Spinal cord (tissue), 10 donors: Measurements from ENCODE around the gene UPB1. TPM values are rescaled to one million over a fixed set of nuclear protein-coding genes. Genes with fewer than 3 reads are reported as not detected.

Source experiments
- DNase-seq, 6 donors: peaks; one replicate each; pipeline versions ENCODE4 v3.0.0 to v3.0.0-alpha.2; 2013 to 2015; ENCODE audit warnings: low spot score in 6 of 6, low read depth in 4 of 6
- H3K27ac ChIP-seq: one replicate; pipeline ENCODE4 v1.5.1; 2013; ENCODE audit warnings: low read depth, low read length, control low read depth
- H3K27me3 ChIP-seq: one replicate; pipeline ENCODE4 v1.6.1; 2013; ENCODE audit warnings: low read length; ENCODE audit not compliant: control insufficient read depth, insufficient read depth
- H3K36me3 ChIP-seq: one replicate; pipeline ENCODE4 v1.6.1; 2013; ENCODE audit warnings: low read length; ENCODE audit not compliant: control insufficient read depth, insufficient read depth
- H3K4me1 ChIP-seq: one replicate; pipeline ENCODE4 v1.6.1; 2013; ENCODE audit warnings: low read length; ENCODE audit not compliant: control insufficient read depth, insufficient read depth
- H3K4me3 ChIP-seq: one replicate; pipeline ENCODE4 v1.5.1; 2013; ENCODE audit warnings: low read depth, low read length, control low read depth
- H3K9me3 ChIP-seq: one replicate; pipeline ENCODE4 v1.6.1; 2013; ENCODE audit warnings: low read length; ENCODE audit not compliant: control insufficient read depth, insufficient read depth
- WGBS: methylation state at CpG from one replicate; pipeline ENCODE4 v1.1.5; 2013; ENCODE audit warnings: missing lambda C conversion rate; ENCODE audit not compliant: insufficient coverage; 5-methylcytosine and 5-hydroxymethylcytosine counted together
- polyA plus RNA-seq, 2 donors: library from polyadenylated mRNA; unstranded; fragments of 120-200 nt; gene quantifications; one replicate each; pipeline ENCODE4 v1.2.1, GENCODE V29; 2013; ENCODE audit not compliant: insufficient read length in 2 of 2
- total RNA-seq, 2 donors: library from RNA; depleted of rRNA in 1 of 2; stranded (reverse); fragments of 120-200 nt in 1 of 2; fragments of >200 nt in 1 of 2; gene quantifications; one replicate each; pipeline versions ENCODE4 v1.2.3 to v1.2.4, GENCODE V29; 2013 to 2014
- donor health status: healthy.

The UPB1 gene
- total and polyA plus RNA-seq, 4 donors: 0.57 to 2.2 (median 1.1) TPM

- peaks cover 1% of the 10 kb centered on the region for H3K27me3 ChIP-seq
- H3K27ac ChIP-seq: no peak overlapping the region
- WGBS: 67% methylated on average over 5 of the region's 8 CpGs
- peak in 1 of 6 donors; percentile 52 for DNase-seq
- no peak overlapping the region for H3K4me3 ChIP-seq
- H3K4me1 ChIP-seq: peaks cover 19% of the 10 kb centered on the region
- no peaks in the 10 kb centered on the region for H3K9me3 ChIP-seq
- H3K36me3 ChIP-seq: no peaks in the 10 kb centered on the region
Measured at GRCh38 chr22:24501301-24502005, 6.3 kb downstream of the UPB1 start.

GRCh38 chr22:24502034-24502433 is 6.9 kb downstream of the UPB1 start:
- no peaks in the 10 kb centered on the region for H3K9me3 ChIP-seq
- H3K27ac ChIP-seq: no peak overlapping the region
- 44% methylated on average over 5 of the region's 7 CpGs for WGBS
- DNase-seq: no peak
- H3K4me3 ChIP-seq: no peak overlapping the region
- peaks cover 20% of the 10 kb centered on the region for H3K4me1 ChIP-seq
- H3K36me3 ChIP-seq: no peaks in the 10 kb centered on the region
- H3K27me3 ChIP-seq: no peaks in the 10 kb centered on the region

DNA sequence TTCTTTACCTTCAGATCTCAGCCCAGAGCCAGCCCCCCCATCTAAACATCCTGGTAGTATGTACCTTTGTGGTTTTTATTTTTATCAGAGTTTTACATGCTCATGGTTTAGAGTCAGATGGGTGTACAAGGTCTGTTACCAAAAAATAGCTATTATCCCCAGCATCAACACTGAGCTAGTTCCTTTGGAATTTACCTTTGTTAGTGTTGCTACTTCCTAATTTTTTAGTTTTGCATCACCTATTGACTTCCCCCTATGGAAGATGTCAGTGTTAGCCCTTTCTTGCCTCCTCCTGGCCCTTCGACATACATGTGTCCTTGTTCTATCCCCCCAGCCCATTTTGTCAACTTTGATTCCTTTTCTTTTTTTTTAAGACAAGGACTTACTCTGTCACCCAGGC is 7.4 kb downstream of the UPB1 start:
- Histone ChIP-seq H3K9me3 (no peaks in the 10 kb centered on the region), H3K27ac (no peak overlapping the region), H3K36me3 (no peaks in the 10 kb centered on the region), H3K4me1 (peaks cover 24% of the 10 kb centered on the region), H3K27me3 (no peaks in the 10 kb centered on the region), H3K4me3 (no peak overlapping the region)
- WGBS: 90% methylated on average over 1 of the region's 1 CpG
- DNase-seq: no peak

DNA sequence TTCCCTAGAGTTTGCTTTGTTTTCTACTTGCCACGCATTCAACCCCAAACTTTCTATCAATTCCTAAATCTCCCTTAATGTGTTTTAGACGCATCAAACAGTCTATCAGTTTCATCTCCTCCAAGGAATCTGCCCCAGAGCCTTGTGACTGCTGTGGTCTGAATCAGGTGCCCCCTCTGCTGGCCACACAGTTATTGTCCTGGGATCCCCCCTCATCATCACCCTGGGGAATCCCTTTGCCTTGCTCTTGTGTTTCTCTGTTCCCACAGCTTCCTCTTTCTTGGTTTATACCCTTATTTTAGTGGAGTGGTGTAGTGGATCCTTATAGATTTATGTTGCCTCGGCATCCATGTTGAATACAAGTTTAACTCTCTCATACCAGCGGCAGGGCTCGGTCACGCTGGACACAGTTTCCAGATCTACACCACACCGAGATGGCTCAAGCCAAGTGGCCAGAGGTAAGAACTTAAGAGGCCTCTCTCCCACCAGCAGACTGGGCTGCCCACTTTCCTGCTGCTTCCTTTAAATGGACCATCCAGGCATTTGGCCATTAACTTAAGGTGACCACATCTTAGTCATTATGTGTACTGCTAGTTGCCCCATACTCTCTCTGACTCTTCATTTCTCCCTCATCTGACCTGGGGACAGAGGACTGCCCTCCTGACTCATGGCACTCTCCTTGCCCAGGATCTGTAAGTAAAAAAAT is 8.2 kb downstream of the UPB1 start:
- DNase-seq: no peak
- Histone ChIP-seq H3K27me3 (no peaks in the 10 kb centered on the region), H3K4me1 (peaks cover 30% of the 10 kb centered on the region), H3K4me3 (no peak overlapping the region), H3K27ac (no peak overlapping the region), H3K36me3 (no peaks in the 10 kb centered on the region), H3K9me3 (no peaks in the 10 kb centered on the region)
- WGBS: 87% methylated on average over 6 of the region's 7 CpGs

DNA sequence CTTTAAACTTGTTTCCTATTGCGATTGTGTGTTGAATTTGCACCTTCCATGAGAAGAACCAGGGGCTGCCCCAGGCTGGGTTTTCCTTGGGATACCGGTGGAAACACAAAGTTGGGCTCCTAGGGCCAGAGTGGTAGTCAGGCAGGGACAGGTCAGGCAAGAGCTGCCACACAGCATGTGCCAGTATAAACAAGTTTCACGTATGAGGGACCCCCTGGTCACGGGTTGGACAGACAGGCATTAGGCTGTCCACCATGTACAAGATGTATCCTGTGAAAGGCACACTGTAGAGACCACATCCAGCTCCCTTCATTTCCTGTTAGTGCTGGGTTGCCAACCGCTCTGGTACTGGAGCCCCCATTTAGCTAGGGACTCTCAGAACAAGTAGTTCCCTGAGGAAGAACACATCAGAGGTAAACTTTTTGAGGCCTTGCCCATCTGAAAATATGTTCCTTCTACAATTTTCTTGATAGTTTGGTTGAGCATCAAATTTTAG is 8.8 kb downstream of the UPB1 start:
- Histone ChIP-seq H3K4me1 (peaks cover 30% of the 10 kb centered on the region), H3K27me3 (no peaks in the 10 kb centered on the region), H3K27ac (no peak overlapping the region), H3K4me3 (no peak overlapping the region), H3K9me3 (no peaks in the 10 kb centered on the region), H3K36me3 (no peaks in the 10 kb centered on the region)
- 92% methylated on average over 5 of the region's 5 CpGs for WGBS
- no peak for DNase-seq

GRCh38 chr22:24504540-24504939 is 9.4 kb downstream of the UPB1 start:
- Histone ChIP-seq H3K4me3 (no peak overlapping the region), H3K9me3 (no peaks in the 10 kb centered on the region), H3K4me1 (peaks cover 30% of the 10 kb centered on the region), H3K27me3 (no peaks in the 10 kb centered on the region), H3K36me3 (no peaks in the 10 kb centered on the region), H3K27ac (no peak overlapping the region)
- no CpG with 5 or more reads among the region's 2 CpGs for WGBS
- DNase-seq: no peak

DNA sequence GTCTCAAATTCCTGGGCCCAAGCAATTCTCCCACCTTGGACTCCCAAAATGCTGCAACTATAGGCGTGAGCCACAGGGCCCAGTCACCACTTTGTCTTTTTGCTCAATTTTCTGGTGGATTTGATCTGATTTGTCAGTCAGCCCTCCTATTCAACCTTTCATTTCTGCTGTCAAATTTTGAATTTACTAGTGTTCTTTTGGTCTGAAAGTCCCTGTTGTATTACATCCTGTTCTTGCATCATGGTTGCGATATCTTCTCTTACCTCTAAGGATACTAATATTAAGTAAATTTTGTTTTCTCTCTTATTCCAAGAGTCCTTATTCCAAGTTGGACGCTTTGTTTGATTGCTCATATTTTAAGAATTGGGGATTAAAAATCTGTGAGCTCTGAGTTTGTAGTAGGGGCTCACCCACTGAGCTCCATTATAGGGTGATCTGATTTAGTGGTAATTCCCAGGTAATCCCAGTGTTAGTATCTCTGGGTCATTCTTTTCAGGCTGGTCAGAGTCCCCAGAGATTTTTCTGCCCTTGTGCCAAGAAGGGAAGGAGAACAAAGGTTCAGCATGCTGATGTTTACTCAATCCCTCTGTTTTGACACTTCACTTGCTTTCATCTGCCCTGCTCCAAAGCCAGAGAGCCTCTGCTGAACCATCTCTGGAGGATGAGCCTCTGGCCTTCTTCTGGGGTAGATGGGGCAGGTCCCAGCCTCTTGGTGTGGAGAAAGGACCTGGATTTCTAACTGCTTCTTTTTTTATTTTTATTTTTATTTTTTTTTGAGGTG is 10.0 kb downstream of the UPB1 start:
- WGBS: no CpG with 5 or more reads among the region's 3 CpGs
- Histone ChIP-seq H3K4me1 (peaks cover 24% of the 10 kb centered on the region), H3K36me3 (no peaks in the 10 kb centered on the region), H3K27me3 (no peaks in the 10 kb centered on the region), H3K9me3 (no peaks in the 10 kb centered on the region), H3K27ac (no peak overlapping the region), H3K4me3 (no peak overlapping the region)
- no peak for DNase-seq

DNA sequence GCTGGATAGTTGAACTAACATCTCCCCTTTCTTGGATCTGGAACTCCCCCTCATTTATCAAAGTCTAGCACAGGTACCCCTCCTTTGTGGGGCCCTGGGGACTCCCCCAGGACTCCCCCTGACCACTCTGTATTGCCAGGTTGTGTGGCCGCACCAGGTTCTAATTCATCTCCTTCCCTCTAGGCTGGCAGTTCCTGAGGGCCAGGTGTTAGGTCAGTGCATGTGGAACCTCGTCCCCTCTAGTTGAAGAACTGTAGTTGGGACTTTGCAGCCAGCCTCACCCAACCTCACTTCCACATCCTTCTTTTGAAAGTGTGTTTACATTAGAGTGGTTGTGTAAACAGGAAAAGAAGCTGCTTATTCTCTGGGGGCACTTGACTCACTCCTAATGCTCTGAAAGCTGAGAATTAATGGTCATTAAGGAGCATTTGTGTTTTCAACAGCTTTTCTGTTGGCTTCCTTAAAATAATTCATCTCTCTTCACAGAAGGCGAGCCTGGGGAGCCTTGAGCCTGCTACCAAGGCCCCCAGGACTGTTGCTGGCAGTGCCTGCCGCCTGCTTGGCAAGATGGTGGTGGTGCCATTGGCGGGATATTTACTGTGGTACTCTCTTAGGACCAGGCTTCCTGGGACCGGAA is 11.8 kb downstream of the UPB1 start:
- H3K4me3 ChIP-seq: no peak overlapping the region
- peak in 1 of 6 donors; percentile 71 for DNase-seq
- H3K27me3 ChIP-seq: no peaks in the 10 kb centered on the region
- H3K36me3 ChIP-seq: no peaks in the 10 kb centered on the region
- 28% methylated on average over 3 of the region's 6 CpGs for WGBS
- no peaks in the 10 kb centered on the region for H3K9me3 ChIP-seq
- no peak overlapping the region for H3K27ac ChIP-seq
- H3K4me1 ChIP-seq: peaks cover 11% of the 10 kb centered on the region

DNA sequence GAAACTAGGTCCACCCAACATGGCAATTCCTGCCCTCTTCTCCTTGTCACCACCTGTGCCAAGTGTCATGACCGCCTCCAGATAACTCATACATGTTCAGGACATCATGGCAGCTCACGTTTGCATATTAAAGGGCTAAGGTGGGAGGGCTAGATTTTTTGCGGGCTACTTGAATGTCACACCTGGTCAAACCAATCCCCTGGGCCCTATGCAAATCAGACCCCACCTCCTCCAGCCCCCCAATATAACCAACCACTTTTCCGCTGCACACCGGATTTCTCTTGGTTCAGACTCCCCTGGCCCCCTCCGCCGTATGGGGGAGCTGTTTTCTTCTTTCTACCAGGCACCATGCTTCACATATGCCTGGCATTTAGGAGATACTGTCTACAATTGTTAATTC is 12.6 kb downstream of the UPB1 start:
- 40% methylated on average over 1 of the region's 7 CpGs for WGBS
- no peaks in the 10 kb centered on the region for H3K36me3 ChIP-seq
- H3K4me1 ChIP-seq: peaks cover 11% of the 10 kb centered on the region
- H3K4me3 ChIP-seq: no peak overlapping the region
- no peak overlapping the region for H3K27ac ChIP-seq
- H3K27me3 ChIP-seq: no peaks in the 10 kb centered on the region
- no peak for DNase-seq
- H3K9me3 ChIP-seq: no peaks in the 10 kb centered on the region
